Activated CD8-positive, alpha-beta memory T cell treated with anti-CD3 and anti-CD28 coated beads, Interleukin-2, amount 50 U/mL, for 48 hours (primary cell): ENCODE results near the gene NEDD8.

ENCODE experiments used
- DNase-seq: peaks from one replicate; pipeline ENCODE4 v3.0.0-alpha.2; 2020

Gene NEDD8

DNA sequence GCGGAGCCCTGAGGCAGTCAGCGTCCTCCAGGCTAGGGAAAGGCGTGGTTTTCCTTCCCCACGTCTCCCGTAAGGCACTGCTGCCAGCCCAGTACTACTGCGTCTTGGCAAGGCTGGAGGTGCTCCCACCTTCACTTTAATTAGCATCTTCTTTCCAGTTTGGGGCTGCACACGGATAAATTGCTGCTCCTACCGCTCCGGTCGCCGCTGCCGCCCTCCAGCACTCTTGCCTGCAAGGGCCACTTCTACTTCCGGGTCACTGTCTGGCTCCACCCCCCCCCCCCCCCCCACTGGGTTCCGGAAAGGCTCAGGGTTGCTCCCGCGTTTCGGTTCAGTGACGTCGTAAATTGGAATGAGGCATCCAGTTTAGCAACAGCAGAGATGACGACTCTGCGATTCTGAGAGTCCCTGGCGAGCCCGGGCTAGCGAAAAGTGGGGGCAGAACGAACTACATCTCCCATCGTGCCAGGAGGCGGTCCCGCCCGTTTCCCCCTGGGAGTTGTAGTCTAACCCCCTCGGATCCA is at the start of gene NEDD8:
Gene NEDD8 (minus strand): TSS at position 247 of the 524 bp plus-strand sequence. CDS start 100 bp downstream, at position 147.
- peak; percentile 92 for DNase-seq

DNA sequence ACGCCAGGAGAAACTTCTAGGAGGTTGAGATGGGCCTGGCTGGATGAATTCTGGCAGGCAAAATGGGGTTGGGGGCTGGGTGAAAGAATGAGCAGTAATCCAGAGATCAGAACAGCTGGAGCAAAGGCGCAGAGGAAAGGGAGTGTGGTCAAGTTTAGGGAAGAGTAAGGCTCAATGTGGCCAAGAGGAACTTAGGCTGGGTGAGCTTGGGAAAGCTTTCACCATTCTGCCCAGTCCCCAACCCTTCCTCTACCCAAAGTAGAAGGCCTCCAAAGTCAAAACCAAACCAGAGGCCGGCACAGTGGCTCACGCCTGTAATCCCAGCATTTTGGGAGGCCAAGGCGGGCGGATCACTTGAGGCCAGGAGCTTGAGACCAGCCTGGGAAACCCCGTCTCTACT is 49.5 kb upstream of the NEDD8 start:
- no peak for DNase-seq

DNA sequence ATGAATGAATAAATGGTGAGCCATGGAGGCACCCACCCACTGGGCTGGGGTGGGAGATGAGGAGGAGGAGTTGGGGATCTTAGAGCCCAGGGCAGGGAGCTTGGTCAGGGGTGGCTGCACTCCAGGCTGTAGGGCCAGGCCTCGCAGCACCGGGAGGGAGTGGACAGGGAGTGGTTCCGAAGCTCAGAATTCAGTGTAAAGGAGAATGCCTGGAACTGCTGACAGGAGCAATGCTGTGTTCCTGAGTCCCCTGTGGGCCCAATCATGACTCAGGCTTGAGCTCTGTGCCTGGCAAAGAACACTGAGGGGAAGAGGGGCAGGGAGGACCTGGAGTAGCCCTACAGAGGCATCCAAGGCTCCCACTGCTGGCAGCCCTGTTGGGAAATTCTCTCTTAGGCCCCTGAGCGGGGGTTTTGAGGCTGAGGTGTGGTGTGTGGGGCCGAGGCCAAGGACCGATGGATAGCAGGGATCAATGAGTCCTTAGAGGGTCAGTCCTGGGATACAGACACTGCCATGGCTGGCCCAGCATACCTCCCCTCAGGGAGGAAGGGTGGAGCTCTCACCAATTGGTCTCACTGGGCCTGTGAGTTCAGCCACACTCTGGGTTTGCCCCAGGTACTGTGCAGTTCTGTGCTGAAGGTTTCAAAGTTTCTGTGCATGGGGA is 48.8 kb upstream of the NEDD8 start:
- DNase-seq, result no peak

DNA sequence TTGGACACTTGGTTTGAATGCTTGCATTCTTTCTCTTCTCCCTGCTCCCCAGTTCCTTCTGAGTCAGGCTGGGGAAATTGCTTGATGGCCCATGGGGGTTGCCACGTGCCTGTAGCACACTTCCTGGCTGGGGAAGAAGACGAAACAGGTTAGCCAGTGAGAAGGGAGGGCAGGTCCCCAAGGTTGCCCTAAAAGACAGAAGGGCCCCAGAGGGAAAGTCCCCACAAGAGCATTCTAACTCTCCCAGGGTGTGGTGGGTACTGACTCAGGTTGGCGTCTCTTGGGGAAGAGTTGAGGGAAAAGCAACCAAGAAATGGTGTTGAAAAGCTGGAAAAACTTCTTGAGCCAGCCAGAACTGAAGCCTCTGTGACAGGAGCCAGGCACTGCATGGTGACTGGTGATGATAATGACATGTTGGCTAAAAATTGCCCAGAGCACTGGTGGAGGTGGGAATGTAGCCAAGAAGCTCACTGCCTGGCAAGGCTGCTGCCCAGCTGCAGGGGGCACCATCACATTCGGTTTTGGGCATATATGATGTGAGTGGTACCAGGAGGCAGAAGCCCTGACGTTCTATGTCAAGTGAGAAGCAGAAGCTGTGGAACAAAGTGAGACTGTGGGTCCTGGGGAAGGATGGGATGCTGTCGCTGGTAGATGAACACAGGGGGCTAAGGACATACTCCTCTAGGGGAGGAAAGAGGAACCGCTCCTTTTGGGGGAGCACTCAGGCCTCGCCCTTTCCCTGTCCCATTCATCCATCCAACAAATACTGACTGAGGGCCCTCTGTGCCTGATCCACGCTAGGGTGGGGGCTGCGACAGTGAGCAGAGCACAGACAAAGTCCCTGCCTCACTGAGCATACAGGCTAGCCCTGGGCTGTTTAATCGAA is 47.4 kb upstream of the NEDD8 start:
- peak; percentile 66 for DNase-seq

DNA sequence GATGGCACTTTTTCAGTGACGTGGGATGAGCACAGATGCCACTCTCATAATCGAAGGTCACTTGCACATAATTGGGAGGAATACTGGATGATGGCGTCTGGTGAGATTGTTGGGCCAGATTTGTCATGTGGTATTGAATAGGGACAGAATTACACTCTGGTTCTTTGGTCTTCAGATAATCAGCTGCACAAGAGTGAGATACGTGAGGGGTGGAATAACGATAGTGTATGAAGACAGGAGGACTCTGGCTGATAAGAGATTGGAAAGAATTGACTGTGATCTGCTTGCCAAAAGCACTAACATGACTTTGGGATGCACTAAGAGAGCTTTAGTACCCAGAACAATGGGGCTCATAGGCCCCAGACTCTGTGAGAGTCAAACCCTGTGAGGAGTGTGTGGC is 46.3 kb upstream of the NEDD8 start:
- no peak for DNase-seq

DNA sequence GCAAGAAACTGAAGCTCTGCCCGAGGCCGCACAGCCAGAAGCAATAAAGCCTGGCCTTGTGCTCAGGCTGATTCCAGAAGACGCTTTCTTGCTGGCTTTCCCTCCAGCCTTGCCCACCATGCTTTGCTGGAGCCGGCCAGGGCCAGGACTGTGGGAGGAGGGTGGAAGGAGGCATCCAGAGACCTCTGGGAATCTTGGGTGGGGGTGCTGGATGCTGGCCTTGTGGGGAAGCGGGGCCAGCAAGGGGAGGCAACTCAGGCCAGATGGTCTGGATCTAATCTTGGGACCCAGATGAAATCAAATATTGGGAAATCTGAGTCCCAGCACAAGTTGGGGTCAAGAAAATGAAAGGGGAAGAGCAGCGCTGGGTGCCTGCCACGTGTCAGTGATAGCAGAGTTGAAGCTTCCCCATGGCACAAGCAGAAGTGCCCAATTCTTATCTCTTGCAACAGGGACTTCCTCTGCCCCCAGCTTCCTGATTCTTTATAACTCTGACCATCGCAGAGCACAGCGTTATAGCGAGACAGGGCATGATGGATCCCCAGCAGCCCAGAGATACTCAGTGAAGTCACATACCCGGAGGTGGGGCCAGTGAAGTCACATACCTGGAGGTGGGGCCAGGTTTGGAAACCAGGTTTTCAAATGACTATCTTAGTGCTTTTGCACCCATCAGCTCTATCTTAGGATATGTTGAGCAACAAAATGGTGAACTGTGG is 45.6 kb upstream of the NEDD8 start:
- DNase-seq, result no peak

DNA sequence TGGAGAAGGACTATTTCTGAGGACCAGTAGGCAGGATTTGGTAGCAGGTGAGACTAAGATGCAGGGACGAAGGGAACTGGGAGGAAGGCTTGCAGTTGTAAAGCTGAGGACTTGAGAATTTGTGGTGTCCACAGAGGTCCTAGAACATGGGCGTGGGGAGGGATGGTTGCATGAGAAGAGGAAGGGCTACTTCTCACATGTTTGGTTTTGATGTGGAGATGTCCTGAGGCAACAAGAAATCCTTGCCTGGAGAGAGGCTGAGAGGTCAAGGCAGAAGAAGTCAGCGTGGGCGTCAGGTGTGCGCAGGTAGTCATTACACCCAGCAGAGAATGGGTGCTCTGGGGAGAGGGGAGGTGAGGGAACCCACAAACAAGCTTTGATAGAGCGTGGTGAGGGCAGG is 44.9 kb upstream of the NEDD8 start:
- no peak for DNase-seq

DNA sequence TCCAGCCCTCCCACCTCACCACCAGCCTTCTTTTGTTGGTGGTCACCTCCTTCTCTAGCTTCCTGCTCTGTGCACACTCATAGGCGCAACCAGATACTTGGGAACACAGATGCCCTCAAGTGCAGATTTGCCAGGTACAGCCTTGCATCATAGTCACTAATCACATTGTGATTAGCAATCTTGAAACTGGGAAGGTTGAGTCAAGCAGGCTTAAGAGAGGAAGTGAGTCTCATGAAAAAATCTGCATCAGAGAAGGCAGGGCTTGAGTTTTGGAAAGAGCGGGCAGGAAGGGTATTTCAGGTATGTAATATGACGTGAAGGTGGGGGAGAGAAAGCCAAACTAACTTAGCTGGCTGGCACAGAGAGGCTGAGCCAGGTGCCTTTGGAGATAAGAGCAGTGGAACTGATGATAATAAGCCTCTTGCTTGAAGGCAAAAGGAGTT is 42.0 kb upstream of the NEDD8 start:
- peak; percentile 64 for DNase-seq

DNA sequence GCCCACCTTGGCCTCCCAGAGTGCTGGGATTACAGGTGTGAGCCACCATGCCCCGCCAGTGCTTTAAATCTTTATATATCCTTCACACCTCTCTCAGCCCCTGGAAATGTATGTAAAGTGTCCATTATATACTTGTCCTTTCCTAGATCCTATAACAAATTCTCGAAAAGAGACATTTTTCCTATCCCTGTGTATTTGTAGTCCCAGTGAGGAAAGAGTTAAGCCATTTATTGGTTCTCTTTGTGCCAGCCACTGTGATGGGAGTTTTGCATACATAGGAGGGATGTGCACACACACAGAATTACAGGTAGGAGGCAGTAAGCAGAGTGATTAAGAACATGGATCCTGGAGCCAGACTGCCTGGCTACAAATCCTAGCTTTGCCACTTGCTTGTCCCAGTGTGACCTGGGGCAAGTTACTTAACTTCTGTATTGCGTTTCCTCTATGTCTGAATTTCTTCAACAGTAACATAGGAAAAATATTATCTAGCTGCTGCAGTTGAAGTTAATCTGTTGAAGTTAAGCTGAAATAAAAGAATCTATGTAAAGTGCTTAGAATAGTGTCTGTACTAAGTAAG is 41.3 kb upstream of the NEDD8 start:
- no peak for DNase-seq

DNA sequence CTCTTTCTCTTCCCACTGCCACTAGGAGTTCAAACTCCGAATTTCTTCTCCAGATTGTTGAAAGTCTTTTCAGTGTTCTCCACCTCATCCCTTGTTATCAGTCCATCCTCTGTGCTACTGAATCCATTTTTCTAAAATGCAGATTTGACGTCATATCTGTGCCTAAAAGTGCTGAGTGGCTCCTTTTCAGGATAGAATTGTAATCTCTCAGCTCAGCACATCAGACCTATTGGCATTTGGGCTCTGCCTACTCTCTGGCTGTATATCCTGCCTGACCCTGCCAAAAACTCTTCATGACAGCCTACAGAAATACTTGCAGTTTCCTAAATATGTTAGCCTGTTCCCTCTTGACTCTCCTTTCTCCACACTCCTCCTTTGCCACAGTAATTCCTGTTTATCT is 40.3 kb upstream of the NEDD8 start:
- DNase-seq, result no peak

DNA sequence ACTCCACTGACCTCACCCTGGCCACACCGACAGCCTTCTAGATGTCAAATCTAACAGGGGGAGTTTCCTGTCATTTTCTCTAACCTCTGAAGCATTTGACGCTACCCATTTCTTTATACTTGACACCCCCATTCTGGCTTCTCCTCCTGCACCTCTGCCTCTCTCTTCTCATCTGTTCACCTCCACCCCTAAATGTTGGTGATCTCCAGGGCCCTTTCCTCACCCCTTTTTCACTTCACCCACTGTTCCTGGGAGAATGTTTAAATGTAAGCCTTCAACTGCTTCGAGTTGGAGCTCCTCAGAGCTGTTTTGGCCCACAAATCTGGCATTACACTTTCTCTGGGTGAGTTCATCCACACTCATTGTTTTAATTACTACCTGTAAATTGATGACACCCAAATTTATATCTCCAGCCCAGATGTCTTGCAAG is 39.7 kb upstream of the NEDD8 start:
- DNase-seq, result no peak

DNA sequence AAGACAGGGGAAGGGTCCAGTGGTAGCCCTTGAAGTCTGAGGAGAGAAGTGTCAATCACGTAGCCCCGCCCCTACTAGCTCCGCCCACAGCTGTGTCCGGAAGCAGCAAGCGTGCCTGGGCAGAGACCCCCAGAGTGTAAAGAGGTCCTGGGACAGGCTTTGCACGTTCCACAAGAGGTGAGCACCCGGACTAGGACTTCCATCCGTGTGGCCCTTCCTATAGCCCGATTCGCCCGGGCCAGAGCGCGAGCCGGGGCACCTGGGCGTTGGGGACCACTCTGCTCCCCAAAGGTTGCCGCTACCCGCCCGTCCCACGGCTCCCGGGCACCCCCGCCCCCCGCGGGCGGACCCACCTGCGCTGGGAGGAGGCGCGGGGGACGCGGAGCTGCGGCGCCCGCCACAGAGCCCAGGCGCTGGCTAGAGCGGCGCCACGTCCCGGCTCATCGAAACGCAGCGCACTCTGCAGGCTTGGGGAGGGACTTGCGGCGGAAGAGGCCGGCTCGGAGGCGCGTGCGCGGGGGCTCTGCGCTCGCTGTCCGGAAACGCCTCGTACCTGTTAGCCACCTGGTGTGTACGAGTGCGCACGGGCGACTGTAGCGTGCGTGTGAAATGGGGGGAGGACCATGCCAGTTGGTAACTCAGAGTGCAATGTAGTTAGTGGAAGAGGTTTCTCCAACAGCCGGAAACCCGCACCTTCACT is 39.1 kb upstream of the NEDD8 start, which contains the start of gene RABGGTA:
Gene RABGGTA (minus strand): TSS at position 464 of the 700 bp plus-strand sequence. CDS start 482 bp downstream, outside the sequence.
- DNase-seq, result peak; percentile 93

DNA sequence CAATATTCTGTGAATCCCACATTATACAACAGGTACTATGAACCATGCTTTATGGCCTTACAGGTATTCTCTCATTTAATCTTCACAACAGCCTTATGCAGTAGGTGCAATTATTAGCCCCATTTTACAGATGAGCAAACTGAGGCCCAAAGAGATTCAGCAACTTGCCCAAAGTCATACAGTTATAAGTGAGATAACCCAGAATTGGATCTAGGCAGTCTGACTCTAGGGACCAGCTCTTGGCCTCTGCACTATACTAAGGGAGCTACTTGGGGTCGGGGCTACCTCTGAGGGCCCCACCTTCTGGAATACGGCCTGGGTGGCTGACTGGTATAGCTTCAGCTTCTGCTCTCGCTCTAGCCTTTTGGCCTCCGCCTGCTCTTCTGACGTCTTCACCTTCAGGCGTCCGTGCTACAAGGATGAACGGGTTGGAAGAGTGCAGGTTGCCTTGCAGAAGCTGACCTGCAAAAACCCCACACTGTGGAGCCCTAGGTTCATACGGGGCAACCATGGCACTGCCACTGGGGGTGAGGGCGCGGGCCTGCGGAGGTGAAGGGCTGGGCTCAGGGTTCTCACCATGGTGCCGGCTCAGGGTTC is 38.5 kb upstream of the NEDD8 start:
- DNase-seq, result no peak

DNA sequence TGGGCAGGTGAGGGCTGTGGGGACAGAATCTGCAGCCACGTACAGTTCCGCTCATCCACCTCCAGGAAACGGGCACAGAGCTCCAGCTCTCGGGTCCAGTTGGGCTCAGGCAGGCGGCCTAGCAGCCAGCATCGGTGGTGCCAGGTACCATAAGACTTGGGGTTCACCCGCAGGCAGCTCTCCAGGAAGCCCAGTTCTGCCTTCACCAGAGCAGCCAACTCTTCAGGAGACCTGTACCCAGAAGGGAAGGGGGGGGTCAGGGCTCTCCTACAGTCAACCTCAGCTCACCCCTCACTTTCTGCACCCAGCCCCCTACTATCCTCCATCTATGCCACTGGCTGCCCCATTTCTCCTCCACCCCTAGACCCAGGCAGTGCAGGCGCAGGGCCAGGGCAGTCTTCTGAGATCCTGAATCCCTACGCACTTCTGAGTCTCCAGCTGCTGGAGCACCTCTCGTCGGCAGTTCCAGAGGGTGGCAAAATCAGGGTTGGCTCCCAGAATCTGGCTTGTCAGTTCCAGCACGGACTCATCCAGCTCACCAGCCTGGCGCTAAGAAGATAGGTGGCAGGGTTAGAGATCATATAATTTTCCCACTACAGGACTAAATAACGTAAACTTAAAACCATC is 37.9 kb upstream of the NEDD8 start:
- DNase-seq, result no peak

DNA sequence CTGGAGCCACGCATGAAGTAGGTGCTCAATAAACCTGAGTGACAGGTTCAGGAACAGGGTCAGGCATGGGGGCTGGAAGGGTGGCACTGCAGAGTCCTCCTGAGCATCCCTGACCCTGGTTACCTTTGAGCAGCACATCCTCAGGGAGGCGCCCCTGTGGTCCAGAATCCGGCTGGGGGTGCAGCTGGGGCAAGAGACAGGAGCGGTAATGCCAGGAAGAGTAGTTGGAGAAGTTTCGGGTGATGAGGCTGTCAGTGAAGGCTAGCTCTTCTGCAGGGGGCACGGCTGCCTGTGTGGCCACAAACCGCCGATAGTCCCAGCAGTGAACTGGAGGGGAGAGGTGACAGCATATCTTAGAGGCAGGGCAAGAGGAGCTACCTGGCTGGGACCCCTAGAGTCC is 37.2 kb upstream of the NEDD8 start:
- no peak for DNase-seq

DNA sequence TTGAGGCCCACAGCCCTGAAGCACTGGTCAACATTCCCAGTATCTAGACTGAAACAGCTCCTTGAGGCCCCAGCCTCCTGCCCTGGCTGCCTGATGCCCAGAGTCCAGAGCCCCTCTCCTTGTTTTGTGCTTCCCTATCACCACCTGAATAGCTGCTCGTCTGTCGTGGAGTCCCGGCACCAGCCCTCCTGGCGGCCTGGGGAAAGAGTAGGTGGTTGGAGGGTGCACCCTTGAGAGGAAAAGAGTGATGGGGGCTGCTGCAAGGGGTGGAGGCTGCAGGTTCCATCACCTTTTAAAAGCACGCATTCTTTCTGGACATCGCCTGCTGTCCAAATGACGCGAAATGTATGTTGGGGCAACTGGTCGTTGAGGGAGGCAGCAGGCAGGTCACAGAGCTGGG is 36.1 kb upstream of the NEDD8 start:
- DNase-seq, result no peak

DNA sequence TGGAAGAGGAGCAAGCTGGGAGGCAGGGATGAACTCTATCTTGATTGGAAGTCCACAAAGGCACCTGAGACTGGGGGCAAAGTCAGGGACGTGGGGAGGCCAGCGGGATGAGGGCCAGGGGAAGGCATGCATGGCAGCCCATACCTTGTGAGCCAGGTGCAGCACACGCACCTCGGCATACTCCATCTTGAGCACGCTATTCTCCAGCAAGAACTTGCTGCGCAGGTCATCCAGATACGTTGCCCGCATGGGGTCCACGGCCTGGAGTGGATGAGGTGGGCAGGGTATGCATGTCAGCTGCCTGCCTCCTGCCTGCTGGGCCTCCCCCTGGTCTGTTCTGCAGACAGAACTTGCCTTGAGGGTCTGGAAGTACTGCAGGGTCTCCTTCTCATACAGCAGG is 35.3 kb upstream of the NEDD8 start:
- no peak for DNase-seq

DNA sequence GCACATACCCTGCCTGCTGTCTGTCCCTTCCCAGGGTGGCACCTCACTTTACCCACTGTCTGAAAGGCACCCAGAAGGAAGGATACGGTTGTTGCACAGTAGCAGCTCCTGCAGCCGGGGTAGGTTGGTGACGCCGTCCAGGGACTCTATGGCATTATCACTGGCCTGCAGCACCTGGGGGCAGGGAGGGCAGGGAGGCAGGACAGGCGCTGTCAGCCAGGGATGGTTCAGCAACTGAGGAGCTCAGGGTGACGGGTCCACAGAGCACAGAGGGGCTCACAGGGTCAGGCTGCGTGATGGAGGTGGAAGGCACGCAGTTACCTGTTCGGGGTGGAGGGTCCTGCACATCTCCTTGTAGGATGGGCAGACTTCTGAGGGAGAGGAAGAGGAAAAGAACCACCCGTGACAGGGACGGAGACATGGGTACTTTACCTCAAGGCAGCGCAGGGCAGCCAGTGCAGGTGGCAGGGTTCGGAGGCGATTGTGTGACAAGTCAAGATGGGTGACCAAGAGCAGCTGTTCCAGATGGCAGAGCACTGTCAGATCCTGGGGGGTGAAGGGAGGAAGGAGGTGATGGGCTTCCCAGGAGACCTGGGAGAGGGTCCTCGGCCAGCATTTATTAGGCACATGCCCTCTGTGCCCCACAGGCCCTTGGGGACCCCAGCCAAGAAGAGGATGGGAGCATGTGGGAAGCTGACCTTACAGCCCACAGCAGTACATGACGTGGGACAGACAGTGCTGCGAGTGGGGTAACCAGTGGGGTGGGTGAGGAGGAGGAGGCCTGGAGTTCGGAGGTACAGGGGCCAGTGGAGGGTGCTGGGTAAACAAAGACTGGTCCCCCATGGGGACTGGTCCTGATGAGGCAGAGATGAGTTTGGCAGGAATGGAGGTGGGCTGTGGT is 34.4 kb upstream of the NEDD8 start:
- no peak for DNase-seq

DNA sequence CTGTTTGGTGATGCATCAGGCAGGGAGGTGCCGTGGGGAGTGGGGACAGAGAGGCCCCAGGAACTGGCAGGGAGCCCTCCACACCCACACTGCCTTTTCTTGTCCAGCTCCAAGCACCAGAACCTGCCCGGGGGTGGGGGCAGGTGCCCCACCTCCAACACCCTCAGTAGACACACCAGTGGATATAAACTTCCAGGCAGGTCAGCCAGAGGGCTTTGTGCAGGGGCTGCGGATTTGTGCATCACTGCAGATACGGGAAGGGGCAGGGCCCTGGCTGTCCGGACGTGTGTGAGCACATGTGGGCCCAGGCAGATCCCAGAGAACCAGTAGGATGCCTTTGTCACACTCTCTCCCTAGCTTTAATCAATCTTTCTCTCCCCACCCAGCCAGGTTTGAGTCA is 32.1 kb upstream of the NEDD8 start:
- no peak for DNase-seq

DNA sequence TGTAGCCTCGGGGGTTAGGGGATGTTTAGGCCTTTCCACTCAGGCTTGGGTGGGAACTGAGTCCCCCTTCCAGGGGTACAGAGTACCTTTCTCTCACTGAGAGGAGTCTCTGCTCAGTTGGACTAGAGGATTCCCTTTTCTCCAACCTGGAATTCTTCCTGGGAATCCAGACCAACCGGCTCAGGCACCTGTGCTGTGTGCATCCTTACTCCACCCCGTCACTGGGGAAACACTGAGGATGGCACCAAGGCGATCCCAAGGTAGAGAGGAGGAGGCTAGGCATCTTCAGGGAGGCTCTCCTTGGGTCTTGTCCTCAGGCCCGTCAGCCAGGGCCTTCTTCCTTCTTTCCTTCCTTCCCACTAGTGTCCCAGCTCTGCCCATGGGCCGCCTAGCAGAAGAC is 31.7 kb upstream of the NEDD8 start:
- DNase-seq, result no peak
